ENCODE results near the gene TNFAIP8. TPM values are rescaled to one million over a fixed set of nuclear protein-coding genes. Genes with fewer than 3 reads are reported as not detected.

Gene TNFAIP8
- polyA plus RNA-seq, 6 donors from 2014 or later, result 224 to 432 (median 315) TPM

DNA sequence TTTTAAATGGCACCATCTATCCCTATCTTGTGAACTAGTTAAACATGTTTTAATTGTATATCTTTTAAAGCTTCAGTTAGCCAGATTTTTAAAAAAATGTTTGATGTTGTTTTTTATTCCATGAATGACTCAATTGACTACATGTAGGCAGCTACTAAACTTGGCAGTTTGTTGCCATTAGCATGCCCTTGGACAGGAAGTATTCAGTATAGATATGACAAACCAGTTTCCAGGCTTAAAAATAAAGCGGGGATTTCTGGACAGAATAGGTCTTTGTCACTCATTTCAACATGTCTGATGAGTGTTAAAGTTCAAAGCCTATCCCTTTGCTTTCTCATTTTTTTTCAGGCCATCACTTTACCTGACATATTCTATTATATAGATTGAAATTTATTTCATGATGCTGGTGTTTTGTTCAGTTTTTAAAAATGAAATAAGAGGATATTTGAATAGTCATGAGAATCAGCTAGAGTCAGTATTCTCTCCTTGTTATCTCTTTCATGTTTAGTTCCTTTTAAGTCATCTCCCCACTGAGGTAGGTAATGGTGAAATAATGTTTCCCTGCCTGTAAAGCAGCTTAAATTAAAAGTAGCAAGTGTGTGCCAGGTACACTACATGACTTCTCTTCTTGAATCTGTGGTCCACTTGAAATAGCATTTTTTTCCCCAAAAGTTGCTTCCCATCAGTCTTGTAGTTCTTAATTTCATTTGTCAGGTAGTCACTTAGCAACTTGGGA lies 11.9 kb downstream of the TNFAIP8 start:
- no peaks in the 10 kb centered on the region for H3K9me3 Mint-ChIP-seq
- DNase-seq, result no peak
- peaks cover 55 to 95% (median 73%) of the 10 kb centered on the region in 3 donors for H3K4me1 Mint-ChIP-seq
- no peaks in the 10 kb centered on the region for H3K27me3 Mint-ChIP-seq
- peak overlapping the region; percentile 82 to 98 (median 94) for H3K27ac Mint-ChIP-seq
- peaks cover 9 to 14% of the 10 kb centered on the region in 2 donors for H3K36me3 Mint-ChIP-seq
- ATAC-seq (ENCODE audit: low read depth in 2 of 2), result peak; percentile 55 to 62
- H3K4me3 Mint-ChIP-seq, result peak overlapping the region; percentile 49 to 88 (median 76)

GRCh38 chr5:119368238-119368630 lies 12.4 kb downstream of the TNFAIP8 start:
- H3K27me3 Mint-ChIP-seq, result no peaks in the 10 kb centered on the region
- H3K4me1 Mint-ChIP-seq, result peaks cover 54 to 94% (median 72%) of the 10 kb centered on the region in 3 donors
- peak; percentile 51 for ATAC-seq (ENCODE audit: low read depth in 2 of 2)
- no peaks in the 10 kb centered on the region for H3K9me3 Mint-ChIP-seq
- peak overlapping the region; percentile 49 to 88 (median 76) for H3K4me3 Mint-ChIP-seq
- DNase-seq, result no peak
- H3K27ac Mint-ChIP-seq, result peak overlapping the region; percentile 82 to 98 (median 94)
- H3K36me3 Mint-ChIP-seq, result peaks cover 12 to 13% of the 10 kb centered on the region in 2 donors

- Mint-ChIP-seq H3K9me3 (no peaks in the 10 kb centered on the region), H3K27me3 (no peaks in the 10 kb centered on the region), H3K4me1 (peaks cover 50 to 88% (median 71%) of the 10 kb centered on the region in 3 donors), H3K36me3 (peaks cover 9 to 13% of the 10 kb centered on the region in 2 donors), H3K27ac (peak overlapping the region; percentile 73 to 95 (median 82)), H3K4me3 (peak overlapping the region in 6 of 8 donors; percentile 35 to 88 (median 66))
- ATAC-seq (ENCODE audit: low read depth in 2 of 2) (no peak), DNase-seq (no peak)
These were observed 14.7 kb downstream of the TNFAIP8 start for GRCh38 chr5:119370486-119370885.

DNA sequence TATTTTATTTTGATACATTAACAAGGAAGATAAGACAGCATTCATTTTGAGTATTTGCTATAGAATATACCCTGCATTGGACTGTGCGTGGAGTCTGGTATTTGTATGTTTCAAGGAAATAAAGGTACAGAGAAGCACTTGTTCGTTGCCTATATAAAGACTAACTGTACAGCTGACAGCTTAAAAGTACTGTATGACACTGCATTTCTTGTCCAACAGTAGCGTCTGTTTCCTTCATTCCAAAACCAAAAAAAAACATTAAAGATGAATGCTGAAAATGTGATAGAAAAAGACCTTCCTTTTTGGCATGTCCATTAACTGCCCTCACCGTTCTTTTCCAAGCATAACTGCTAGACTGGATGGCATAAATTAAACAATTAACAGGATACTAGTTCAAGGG lies 15.3 kb downstream of the TNFAIP8 start:
- peaks cover 43 to 81% (median 64%) of the 10 kb centered on the region in 3 donors for H3K4me1 Mint-ChIP-seq
- H3K27me3 Mint-ChIP-seq, result no peaks in the 10 kb centered on the region
- no peak for ATAC-seq (ENCODE audit: low read depth in 2 of 2)
- H3K27ac Mint-ChIP-seq, result peak overlapping the region; percentile 74 to 94 (median 82)
- peak overlapping the region in 5 of 8 donors; percentile 29 to 56 (median 37) for H3K4me3 Mint-ChIP-seq
- DNase-seq, result no peak
- peaks cover 9 to 13% of the 10 kb centered on the region in 2 donors for H3K36me3 Mint-ChIP-seq
- no peaks in the 10 kb centered on the region for H3K9me3 Mint-ChIP-seq

- Mint-ChIP-seq H3K4me3 (peak overlapping the region in 3 of 8 donors; percentile 0 to 25 (median 17)), H3K9me3 (no peaks in the 10 kb centered on the region), H3K4me1 (peaks cover 32 to 77% (median 46%) of the 10 kb centered on the region in 3 donors), H3K27ac (peak overlapping the region in 5 of 6 donors; percentile 74 to 89 (median 85)), H3K36me3 (peaks cover 9 to 13% of the 10 kb centered on the region in 2 donors), H3K27me3 (no peaks in the 10 kb centered on the region)
- ATAC-seq (ENCODE audit: low read depth in 2 of 2) (no peak), DNase-seq (no peak)
These were observed 17.6 kb downstream of the TNFAIP8 start for GRCh38 chr5:119373449-119373858.

DNA sequence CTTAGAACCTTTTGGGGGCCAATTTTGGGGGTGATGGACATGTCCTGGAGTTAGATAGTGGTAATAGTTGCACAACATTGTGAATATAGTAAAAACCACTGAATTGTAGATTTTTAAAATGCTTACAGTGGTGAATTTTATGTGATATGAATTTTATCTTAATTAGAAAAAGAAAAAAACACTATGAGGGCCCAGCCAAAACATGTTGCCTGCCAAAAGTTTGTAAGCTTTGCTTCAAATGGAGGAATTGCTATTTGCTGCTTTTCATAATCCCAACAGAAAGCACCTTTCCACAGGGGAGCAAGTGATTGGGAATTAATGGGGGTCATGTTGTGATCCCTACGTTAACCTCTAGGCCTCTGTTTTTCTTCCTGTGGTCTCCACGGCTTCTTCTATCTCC lies 19.1 kb downstream of the TNFAIP8 start:
- Mint-ChIP-seq H3K36me3 (peaks cover 9 to 13% of the 10 kb centered on the region in 2 donors), H3K27ac (peak overlapping the region in 4 of 6 donors; percentile 59 to 82 (median 74)), H3K9me3 (no peaks in the 10 kb centered on the region), H3K27me3 (no peaks in the 10 kb centered on the region), H3K4me3 (no peak overlapping the region), H3K4me1 (peaks cover 35 to 77% (median 46%) of the 10 kb centered on the region in 3 donors)
- DNase-seq (no peak), ATAC-seq (ENCODE audit: low read depth in 2 of 2) (no peak)

- H3K36me3 Mint-ChIP-seq, result peaks cover 9 to 11% of the 10 kb centered on the region in 2 donors
- peak overlapping the region in 3 of 6 donors; percentile 26 to 85 (median 40) for H3K27ac Mint-ChIP-seq
- ATAC-seq (ENCODE audit: low read depth in 2 of 2) (no peak), DNase-seq (no peak)
- peaks cover 44 to 74% (median 47%) of the 10 kb centered on the region in 3 donors for H3K4me1 Mint-ChIP-seq
- no peak overlapping the region for H3K4me3 Mint-ChIP-seq
- H3K27me3 Mint-ChIP-seq, result no peaks in the 10 kb centered on the region
- no peaks in the 10 kb centered on the region for H3K9me3 Mint-ChIP-seq
These were observed 21.2 kb downstream of the TNFAIP8 start for GRCh38 chr5:119377066-119377465.

DNA sequence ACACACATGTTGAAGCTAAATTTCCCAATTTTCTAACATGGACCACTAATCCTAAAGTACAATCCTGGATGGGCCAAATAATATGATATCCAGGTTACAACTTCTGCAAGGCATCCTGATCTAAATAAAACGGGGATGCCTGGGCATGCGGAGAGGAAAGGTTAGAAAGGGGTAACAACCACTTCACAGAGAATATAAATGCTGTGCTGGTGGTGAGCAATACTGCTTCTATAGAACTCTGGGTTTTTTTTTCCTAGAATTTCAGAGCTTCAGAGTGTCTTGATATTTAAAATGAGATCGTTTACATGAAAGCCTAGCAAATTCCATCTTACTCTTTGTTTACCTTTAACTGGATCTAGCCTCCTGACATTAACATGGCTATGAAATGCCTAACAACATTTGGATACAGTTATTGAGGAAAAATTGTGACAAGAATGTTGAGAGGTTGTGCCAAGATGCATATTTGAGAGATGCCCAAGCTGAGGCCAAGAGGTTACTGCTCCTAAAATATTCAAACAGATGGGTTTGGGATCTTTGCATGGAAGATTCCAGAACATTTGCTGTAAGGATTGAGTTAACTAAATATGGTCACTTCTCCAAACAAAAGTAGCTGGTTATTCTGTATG lies 22.4 kb downstream of the TNFAIP8 start:
- peak overlapping the region in 3 of 8 donors; percentile 16 to 20 (median 18) for H3K4me3 Mint-ChIP-seq
- ATAC-seq (ENCODE audit: low read depth in 2 of 2), result no peak
- H3K4me1 Mint-ChIP-seq, result peaks cover 48 to 78% (median 50%) of the 10 kb centered on the region in 3 donors
- H3K27ac Mint-ChIP-seq, result peak overlapping the region in 5 of 6 donors; percentile 56 to 95 (median 85)
- DNase-seq, result no peak
- no peaks in the 10 kb centered on the region for H3K9me3 Mint-ChIP-seq
- no peaks in the 10 kb centered on the region for H3K27me3 Mint-ChIP-seq
- peaks cover 5 to 11% of the 10 kb centered on the region in 2 donors for H3K36me3 Mint-ChIP-seq

GRCh38 chr5:119379096-119379495 lies 23.3 kb downstream of the TNFAIP8 start:
- H3K27me3 Mint-ChIP-seq, result no peaks in the 10 kb centered on the region
- H3K27ac Mint-ChIP-seq, result peak overlapping the region; percentile 85 to 96 (median 92)
- H3K4me1 Mint-ChIP-seq, result peaks cover 51 to 81% (median 53%) of the 10 kb centered on the region in 3 donors
- DNase-seq, result no peak
- peak overlapping the region in 6 of 8 donors; percentile 1 to 59 (median 36) for H3K4me3 Mint-ChIP-seq
- ATAC-seq (ENCODE audit: low read depth in 2 of 2), result no peak
- H3K36me3 Mint-ChIP-seq, result peaks cover 0 to 9% of the 10 kb centered on the region in 2 donors
- no peaks in the 10 kb centered on the region for H3K9me3 Mint-ChIP-seq

DNA sequence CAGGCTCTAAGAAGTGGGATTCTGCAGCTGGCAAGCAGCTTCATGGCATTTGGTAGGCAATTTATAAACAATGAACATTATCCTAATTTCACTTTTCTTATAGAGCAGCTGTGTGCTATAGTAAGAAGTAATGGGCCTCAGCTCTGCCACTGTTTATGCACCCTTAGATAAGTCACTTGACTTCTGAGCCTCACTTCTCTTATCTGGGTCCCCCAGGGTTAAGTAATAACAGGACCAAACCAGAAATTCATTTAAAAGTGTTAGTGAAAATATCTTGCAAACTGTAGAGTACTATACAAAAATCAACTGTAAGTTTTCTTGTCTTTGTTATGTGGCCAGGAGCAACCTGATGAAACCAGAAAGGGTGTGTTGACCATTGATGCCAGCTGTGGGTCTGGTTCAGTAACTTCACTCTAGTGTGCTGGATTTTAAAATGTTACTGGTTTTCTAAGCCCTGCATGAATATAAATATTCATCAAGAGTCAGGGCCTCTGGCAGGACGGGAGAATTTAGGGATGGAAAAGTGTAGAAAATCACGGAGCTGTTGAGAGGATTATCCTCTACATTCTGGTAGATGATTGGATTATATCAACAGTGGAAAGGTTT lies 24.2 kb downstream of the TNFAIP8 start:
- peak overlapping the region; percentile 85 to 96 (median 92) for H3K27ac Mint-ChIP-seq
- DNase-seq (no peak), ATAC-seq (ENCODE audit: low read depth in 2 of 2) (peak; percentile 50 to 84)
- peaks cover 53 to 83% (median 58%) of the 10 kb centered on the region in 3 donors for H3K4me1 Mint-ChIP-seq
- H3K4me3 Mint-ChIP-seq, result peak overlapping the region in 6 of 8 donors; percentile 2 to 62 (median 40)
- H3K9me3 Mint-ChIP-seq, result no peaks in the 10 kb centered on the region
- H3K27me3 Mint-ChIP-seq, result no peaks in the 10 kb centered on the region
- H3K36me3 Mint-ChIP-seq, result peaks cover 0 to 13% of the 10 kb centered on the region in 2 donors

- Mint-ChIP-seq H3K4me1 (peaks cover 70 to 90% (median 80%) of the 10 kb centered on the region in 3 donors), H3K4me3 (no peak overlapping the region), H3K27ac (peak overlapping the region in 5 of 6 donors; percentile 26 to 87 (median 44)), H3K36me3 (peaks cover 0 to 13% of the 10 kb centered on the region in 2 donors), H3K9me3 (no peaks in the 10 kb centered on the region), H3K27me3 (no peaks in the 10 kb centered on the region)
- ATAC-seq (ENCODE audit: low read depth in 2 of 2), result no peak
- no peak for DNase-seq
These were observed 26.4 kb downstream of the TNFAIP8 start for GRCh38 chr5:119382169-119382568.

- ATAC-seq (ENCODE audit: low read depth in 2 of 2) (no peak), DNase-seq (no peak)
- Mint-ChIP-seq H3K9me3 (no peaks in the 10 kb centered on the region), H3K4me3 (no peak overlapping the region), H3K4me1 (peaks cover 72 to 91% (median 87%) of the 10 kb centered on the region in 3 donors), H3K27ac (peak overlapping the region in 4 of 6 donors; percentile 12 to 98 (median 88)), H3K36me3 (peaks cover 0 to 13% of the 10 kb centered on the region in 2 donors), H3K27me3 (no peaks in the 10 kb centered on the region)
These were observed 27.2 kb downstream of the TNFAIP8 start for GRCh38 chr5:119383008-119383407.

DNA sequence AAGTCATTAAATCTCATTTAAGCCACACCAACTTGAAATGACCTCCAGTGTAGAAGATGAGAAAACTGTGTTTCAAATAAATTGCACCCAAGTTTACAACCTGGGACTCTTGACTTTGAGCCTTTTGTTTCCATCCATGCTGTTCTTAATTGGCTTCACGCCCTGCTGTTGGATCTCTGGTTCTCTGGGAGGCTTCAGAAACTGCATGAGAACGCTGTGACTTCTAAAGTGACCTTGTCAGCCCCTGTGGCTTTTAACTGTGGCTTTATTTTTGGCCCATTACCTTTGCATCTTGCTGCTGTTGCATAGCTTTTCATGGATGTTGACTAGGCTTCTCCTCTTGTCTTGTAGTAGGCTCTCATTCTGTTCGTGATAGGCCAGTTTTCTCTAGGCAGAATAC lies 29.3 kb downstream of the TNFAIP8 start:
- peak overlapping the region; percentile 83 to 96 (median 92) for H3K27ac Mint-ChIP-seq
- H3K36me3 Mint-ChIP-seq, result peaks cover 0 to 19% of the 10 kb centered on the region in 2 donors
- no peak for ATAC-seq (ENCODE audit: low read depth in 2 of 2)
- H3K4me3 Mint-ChIP-seq, result peak overlapping the region in 5 of 8 donors; percentile 10 to 57 (median 44)
- no peak for DNase-seq
- H3K9me3 Mint-ChIP-seq, result no peaks in the 10 kb centered on the region
- H3K4me1 Mint-ChIP-seq, result peaks cover 75 to 91% (median 86%) of the 10 kb centered on the region in 3 donors
- no peaks in the 10 kb centered on the region for H3K27me3 Mint-ChIP-seq

Measured in naive B cell (primary cell).